Medulla oblongata (tissue), 1 donor: ENCODE data around the gene SDR42E2.
"Not testable (repeated sequence)": the region's sequence is repeated elsewhere in the genome, so short reads cannot be mapped to it uniquely, and the experiment has no call there.

Experiments used
- DNase-seq: peaks from one replicate; pipeline ENCODE4 v3.0.0-alpha.2; 2015; ENCODE audit errors: extremely low spot score

The SDR42E2 gene

DNA sequence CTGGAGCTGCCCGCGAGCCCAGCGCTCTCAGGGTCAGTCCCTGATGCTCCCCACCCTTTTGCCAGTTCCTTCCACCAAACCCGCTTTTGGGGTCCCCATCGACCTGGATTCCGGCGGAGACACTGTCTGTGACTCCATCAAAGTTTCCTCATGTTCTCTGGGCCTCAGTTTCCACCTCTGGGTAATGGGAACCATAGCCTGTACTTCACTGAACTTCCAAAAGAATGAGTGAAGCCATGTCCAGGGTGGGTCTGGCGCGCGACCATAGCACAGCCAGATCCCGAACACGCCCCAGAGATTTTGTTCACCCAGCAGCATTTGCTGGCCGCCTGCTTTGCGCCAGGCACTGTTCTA is 327 bp downstream of the SDR42E2 start:
- DNase-seq: no peak

DNA sequence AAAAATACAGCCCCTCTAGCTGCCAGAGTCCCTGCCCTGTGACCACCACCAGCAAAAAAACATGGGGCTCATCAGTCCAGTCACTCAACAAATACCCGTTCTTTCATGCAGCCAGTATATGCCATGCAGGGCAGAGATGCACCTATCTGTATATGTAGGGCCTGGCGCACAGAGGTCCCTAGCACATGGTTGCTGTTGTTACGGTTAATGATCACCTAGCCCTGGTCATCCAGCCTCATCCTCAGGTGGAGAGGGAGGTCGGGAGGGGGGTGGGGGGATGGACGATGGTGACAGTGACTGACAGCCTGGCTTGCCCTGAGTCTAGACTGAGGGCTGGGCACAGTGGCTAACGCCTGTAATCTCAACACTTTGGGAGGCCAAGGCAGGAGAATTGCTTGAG is 1.5 kb downstream of the SDR42E2 start:
- DNase-seq: no peak

DNA sequence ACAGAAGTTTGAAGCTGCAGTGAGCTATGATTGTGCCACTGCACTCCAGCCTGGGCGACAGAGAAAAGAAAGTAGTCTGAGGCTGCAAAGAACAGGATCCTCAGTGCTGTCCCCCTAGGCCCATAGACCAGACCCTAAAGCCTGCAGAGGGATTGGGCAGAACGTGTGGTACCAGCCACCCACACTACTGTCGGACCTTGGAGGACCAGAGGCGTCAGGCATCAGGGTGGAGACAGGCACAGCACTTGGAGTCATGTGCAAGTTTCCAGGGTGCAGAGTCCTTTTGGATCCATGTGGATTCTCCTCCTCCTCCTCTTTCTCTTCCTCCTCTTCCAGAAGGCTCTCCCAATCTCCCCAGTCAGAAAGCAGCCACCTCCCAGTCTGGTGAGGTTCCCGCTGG is 2.2 kb downstream of the SDR42E2 start:
- no peak for DNase-seq

DNA sequence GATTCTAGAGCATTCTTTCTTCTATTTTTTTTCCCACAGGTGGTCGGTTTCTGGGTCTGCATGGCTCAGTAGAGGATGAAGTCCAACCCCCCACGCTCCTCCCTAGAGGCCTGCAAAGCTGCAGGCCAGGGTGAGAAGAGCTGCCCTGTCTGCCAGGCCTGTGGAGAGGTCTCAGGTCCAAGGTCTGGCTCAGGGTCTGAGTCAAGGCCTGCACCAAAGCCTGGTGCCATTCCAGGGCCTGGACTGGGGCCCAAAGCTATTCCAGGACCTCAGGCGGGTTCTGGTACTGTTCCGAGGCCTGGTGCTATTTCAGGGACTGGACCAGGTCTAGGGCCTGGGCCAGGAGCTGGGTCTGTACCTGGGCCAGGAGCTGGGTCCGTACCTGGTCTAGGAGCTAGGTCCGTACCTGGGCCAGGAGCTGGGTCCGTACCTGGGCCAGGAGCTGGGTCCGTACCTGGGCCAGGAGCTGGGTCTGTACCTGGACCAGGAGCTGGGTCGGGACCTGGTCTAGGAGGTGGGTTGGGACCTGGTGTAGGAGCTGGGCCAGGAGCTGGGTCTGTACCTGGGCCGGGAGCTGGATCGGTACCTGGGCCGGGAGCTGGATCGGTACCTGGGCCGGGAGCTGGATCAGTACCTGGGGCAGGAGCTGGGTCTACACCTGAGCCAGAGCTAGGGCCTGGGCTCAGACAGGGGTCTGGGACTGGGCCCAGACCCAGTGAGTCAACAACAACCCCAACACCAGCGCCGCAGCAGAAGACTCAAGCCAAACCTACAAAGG is 3.4 kb downstream of the SDR42E2 start:
- no peak for DNase-seq

DNA sequence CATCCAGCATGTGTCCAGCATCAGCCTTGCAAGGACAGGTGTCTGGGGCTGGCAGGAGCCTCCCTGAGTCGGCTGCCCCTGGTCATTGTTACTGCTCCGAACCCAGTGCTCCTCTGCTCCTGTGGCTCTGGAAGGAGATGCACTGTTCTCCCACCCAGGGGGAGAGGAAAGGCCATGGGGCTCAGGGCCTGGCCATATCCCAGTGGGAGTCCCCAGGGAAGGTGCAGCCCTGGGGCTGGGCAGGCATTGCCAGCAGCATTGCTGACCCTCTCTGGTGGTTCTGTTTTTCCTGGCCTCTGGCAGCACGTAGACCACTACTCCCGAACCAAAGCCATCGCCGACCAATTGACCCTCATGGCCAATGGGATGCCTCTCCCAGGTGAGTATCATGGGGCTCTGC is 9.6 kb downstream of the SDR42E2 start:
- DNase-seq: no peak

DNA sequence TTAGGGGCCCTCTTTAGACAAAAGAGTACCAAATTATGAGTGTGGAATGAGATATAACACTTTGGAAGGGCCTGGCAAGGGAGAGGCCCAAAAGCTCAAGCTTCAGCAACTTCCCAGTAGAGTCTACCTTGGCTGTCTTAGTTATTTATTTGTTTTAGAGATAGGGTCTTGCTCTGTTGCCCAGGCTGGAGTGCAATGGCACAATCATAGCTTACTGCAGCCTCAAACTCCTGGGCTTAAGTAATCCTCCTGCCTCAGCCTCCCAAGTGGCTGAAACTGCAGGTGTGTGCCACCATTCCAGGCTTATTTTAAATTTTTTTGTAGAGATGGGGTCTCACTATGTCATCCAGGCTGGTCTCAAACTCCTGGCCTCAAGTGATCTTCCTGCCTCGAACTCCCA is 10.3 kb downstream of the SDR42E2 start:
- not testable (repeated sequence) for DNase-seq

DNA sequence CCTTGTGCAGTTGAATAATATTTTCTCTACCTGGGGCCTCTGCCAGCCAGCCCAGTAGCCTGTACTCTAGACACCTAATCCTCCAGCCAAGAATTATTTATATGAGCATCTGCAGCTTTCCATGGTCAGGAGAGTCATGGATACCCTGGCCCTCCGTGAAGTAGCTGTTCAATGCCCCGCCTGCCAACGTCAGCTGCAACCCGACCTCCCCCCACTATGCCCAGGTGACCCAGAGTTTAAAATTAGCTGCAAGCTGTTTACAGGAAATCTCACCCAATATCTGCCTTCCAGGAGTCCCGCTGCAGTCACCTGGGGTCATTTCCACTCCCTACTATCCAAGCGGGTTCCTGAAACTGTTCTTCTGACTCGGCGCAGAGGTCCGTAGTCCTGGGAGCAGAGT is 12.3 kb downstream of the SDR42E2 start:
- DNase-seq: no peak

DNA sequence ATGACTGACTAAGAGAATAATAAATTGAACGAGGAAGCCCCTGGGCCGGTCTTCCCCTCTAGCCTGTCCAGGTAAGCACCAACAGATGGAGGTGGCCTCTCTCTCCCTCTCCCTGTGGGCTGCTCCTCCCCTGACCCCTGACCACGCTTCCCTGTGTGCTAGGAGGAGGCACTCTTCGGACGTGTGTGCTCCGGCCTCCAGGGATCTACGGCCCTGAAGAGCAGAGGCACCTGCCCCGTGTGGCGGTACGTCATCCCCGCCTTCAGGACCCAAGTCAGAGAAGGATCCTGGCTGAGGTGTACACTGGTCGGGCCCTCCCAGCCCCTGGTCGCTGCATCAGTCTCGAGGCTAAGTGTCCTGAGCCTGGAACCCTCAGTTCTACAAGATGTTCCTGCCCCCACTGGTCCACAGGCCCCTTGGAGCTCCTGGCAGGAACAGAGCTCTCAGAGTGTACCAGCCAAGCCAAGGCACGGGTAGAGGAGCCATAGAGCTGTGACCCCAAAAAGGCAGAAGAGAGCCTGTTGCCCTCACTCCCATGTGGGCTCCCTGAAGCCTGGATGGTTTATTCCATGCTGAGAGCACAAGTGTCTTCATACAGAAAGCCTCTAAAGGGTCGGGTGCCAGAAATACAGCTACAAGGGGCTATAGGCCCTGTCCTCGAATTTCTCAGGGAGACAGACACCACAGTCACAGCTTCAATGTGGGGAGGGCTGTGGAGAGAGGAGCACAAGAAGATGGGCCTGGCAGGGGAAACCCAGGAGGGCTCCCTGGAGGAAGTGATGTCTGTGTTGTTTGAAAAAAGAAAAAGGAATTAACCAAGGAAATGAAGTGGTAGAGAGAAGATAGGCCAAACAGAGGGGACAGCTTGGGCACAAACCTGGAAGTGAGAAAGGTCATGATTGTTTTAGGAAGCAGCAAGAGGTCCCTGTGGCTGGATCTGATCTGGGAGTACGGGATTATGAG is 15.9 kb downstream of the SDR42E2 start:
- no peak for DNase-seq

DNA sequence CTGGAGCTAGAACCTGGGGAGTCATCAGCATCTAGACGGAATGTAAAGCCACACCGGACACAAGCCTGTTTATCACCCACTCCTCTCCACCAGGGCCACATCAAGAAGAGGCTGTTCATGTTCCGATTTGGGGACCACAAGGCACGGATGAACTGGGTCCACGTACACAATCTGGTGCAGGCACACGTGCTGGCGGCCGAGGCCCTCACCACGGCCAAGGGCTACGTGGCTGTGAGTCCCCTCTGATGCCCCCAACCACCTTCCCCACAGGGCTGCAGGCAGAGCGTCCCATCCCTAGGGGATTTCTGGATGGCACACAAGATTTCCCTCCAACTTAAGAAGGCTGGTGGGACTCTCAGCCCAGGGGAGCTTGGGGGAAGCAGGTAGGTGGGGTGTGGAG is 19.1 kb downstream of the SDR42E2 start:
- DNase-seq: no peak

DNA sequence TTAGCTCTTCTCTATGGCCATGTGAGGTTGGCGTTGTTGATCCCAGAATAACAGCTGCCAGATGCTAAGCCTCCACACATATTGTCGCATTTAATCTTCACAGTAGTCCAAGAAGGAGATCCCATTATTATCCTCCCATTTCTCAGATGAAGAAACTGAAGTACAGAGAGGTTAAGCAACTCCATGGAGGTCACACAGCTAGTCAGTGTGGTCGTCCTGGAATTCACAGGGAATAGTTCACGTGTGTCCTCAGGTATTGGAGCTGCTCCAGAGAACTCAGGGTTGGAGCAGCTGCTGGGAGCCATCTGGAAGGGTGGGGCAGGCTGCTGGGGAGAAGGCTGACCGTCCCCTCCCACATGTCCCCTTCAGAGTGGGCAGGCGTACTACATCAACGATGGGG is 19.5 kb downstream of the SDR42E2 start:
- no peak for DNase-seq

DNA sequence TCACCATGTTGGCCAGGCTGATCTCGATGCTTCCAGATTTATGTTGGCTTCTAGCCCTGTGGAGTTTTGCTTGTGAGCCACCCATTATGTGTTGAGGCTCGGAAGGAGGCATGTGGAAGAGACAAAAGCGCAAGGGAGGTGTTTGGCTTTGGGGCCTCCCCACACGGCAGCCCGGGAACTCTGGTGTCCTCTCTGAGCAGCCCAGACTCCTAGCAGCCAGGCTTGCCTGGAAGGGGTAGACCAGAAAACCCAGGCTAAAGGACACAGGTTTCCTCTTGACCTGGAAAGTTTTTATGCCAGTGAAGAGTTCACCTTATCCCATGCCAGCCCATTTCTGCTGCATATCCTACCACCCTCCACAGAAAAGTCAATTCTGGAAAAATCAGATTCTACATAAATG is 21.0 kb downstream of the SDR42E2 start:
- no peak for DNase-seq

DNA sequence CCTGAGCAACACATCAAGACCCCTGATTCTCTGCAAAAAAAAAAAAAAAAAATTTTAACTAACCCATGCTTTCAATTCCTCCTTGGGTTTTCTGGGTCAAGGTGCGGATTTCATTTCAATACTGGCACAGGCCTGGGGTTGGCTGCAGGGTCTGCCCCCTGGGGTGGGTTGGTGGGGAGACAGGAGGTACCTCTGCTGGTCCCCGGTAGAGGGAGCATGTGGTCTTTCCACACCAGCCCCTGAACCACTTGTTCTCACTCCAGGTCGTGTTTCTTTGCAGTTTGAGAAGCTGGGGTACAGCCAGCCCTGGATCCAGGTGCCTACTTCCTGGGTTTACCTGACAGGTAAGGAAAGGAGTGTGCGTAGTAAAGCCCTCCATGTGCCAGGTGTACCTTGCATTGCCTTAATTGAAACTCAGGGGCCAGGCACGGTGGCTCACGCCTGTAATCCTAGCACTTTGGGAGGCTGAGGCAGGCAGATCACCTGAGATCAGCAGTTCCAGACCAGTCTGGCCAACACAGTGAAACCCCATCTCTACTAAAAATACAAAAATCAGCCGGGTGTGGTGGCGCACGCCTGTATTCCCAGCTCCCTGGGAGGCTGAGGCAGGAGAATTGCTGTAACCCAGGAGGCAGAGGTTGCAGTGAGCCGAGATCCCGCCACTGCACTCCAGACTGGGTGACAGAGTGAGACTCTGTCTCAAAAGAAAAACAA is 21.8 kb downstream of the SDR42E2 start:
- no peak for DNase-seq

DNA sequence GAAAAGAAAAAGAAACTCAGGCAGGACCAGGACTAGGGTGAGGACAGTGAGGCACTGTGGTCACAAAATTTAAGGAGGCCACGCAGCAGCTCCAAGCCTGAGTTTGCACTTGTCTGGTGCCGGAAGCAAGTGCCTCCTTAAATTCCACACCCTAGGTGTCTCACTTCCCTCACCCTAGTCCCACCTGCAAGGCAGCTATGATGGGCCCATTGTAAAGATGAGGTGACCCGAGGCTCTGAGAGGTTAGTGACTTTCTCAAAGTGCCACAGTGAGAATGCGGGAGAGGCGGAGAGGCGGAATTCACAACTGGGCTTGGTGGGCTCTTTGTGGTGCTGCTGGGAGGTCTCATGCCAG is 22.3 kb downstream of the SDR42E2 start:
- DNase-seq: no peak

DNA sequence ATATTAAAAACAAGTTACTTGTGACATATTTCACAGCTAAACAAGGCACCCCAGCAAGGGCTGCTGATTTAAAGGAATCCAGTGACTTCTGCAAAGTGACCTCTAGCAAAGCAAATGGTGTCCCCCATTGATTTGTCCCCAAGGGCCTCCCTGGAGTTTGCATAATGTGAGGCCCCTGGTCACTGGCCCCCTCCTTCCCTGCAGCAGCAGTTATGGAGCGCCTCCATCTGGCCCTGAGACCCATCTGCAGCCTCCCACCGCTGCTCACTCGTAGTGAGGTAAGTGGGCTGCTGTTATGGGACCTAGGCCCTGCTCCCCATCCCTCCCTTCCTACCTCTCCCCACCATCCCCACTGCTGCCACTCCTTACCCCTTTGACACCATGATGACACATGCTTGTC is 24.2 kb downstream of the SDR42E2 start:
- DNase-seq: no peak

DNA sequence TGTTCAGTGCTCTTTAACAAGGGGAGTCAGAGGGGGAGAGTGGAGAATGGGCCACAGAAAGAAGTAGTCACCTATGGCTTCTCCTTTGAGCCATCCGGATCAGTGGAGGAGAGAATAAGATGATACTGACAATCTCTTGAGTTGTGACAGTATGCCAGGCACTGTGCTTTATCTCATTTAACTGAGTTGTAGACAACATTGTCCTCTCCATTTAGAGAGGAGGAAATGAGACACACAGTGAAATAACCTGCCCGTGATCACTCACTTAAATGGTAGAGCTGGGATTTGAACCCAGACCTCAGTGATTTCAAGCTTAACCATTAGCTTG is 25.9 kb downstream of the SDR42E2 start:
- no peak for DNase-seq

DNA sequence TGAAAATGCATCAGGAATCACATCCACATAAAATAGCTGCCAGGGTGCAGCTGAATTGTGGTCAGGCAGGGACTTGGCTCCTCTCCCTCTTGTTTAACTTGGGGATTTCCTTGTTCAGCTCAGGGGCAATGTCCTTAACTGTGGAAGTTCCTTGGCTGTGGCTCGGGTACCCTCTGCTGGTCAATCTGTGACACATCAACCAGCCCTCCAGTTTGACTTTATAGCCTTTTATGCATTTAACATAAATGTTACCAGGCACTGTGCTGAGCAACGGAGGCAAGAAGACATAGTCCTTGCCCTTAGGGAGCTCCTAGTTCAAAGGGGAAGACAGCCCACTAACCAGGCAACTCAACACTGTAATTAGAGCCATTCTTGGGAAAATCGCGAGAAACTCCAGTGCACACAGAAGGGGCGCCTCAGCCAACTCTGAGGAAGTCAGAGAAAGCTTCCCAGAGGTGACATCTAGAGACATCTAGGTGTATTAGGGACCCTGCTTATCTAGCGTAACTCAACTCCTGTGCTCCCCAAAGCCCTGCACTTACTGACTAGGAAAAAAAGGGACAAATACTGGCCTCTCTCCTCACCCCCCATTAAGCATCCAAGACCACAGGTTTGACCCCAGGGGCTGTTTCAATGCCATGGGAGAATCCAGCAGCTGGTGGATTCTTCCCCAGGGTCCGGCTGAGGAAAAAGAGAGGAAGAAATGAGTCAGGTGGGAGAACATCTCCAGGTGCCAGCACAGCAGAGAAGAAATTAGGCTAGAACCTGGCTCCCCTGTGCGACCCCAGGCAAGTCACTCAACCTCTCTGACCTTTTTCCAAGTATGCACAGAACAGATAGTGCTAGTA is 26.5 kb downstream of the SDR42E2 start:
- peak; percentile 82 for DNase-seq

DNA sequence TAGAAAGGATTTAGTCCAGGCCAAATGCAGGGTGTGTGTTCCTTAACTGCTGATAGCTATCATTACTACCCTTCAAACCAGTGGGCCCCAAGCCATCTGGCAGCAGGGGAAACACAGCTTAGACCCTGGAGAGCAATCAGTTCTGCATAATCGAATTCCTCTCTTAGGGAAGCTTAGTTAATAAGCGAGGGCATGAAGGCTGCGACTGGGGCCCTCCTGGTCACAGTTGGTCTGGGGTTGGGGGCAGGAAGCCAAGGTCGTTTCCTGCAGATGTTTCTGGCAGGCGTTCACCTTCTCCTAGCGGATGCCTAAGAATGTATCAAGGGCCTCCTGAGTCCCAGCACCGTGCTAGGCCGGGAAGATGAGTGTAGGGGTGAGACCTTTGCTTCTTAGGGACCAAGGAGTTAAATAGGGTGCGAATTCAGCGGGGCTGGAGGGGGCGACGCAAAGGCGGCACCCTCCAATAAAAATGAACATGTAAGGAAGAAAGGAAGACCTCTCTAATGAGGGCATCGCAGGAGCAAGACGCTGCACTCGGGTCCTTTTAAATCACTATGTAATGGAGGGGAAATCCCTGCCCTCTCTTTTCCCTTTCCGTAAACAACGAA is 27.3 kb downstream of the SDR42E2 start:
- DNase-seq: peak; percentile 27

DNA sequence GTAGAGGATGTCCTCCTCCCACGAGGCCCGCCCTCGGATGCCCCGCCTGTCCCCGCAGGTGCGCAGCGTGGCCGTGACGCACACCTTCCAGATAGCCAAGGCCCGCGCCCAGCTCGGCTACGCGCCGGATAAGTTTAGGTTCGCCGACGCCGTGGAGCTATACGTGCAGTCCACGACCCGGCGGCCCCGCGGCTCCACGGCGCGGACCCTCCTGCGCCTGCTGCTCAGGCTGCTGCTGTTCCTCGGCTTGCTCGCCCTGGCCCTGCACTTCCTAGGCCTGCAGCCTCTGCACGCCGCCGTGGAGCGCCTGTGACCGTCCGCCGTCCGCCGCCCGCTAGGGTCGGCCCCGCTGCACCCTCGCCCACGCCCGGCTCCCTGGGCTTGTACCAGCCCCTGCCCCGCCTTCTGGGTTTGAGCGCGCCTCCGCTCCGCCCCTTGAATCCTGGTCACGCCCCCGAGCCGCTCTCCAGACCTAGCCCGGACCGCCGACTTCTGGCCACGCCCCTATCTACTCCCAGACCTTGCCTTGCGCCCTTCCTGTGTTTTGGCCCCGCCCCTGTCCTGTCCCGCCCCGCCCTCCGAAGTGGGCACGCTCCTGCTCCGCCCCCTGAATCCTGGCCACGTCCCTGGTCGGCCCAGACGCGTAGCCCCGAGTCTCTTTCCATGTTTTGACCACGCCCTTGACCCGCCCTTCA is 27.9 kb downstream of the SDR42E2 start:
- DNase-seq: no peak

DNA sequence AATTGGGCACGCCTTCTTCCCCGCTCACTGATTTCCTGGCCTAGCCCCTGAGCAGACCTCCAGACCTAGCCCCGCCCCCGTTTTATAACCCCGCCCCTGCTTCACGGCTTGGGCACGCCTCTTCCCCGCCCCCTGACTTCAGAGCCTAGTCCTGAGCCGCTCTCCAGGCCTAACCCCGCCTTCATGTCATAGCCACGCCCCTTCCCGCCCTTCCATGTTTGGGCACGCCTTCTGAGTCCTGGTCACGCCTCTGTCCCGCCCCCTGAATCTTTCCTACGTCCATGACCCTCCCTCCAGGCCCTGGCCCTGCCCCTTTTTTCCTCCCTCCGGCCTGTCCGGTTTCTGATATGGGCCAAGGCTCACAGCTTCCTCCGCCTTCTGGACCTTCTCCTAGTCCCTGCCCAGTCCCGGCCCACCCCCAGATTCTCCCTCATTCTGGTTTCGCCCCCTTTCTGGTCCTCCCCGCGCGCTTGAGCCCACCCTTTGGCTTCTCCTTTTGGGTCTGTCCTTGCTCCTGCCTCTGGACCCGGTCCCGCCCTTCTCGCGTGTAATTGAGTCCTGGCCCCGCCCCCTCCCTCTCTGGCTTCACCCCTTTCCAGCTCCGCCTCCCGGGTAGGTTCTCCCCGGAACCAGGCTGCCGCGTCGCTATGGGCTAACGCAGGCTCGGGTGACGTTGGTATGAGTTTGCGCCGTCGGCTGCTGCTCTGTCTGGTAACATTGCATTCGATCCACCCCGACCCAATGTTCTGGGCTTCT is 28.6 kb downstream of the SDR42E2 start:
- peak; percentile 100 for DNase-seq
